Erythroblast (primary cell): ENCODE results near the gene C1QL2.

Experiments
- GATA1 ChIP-seq: IDR thresholded peaks from 2 replicates; pipeline ENCODE4 v1.6.1; 2011; ENCODE audit warnings: low read depth, mild to moderate bottlenecking, control low read depth, low read length, moderate library complexity
- POLR2A ChIP-seq: IDR thresholded peaks from 2 replicates; pipeline ENCODE4 v1.6.1; 2011; ENCODE audit warnings: mild to moderate bottlenecking, low read length

DNA sequence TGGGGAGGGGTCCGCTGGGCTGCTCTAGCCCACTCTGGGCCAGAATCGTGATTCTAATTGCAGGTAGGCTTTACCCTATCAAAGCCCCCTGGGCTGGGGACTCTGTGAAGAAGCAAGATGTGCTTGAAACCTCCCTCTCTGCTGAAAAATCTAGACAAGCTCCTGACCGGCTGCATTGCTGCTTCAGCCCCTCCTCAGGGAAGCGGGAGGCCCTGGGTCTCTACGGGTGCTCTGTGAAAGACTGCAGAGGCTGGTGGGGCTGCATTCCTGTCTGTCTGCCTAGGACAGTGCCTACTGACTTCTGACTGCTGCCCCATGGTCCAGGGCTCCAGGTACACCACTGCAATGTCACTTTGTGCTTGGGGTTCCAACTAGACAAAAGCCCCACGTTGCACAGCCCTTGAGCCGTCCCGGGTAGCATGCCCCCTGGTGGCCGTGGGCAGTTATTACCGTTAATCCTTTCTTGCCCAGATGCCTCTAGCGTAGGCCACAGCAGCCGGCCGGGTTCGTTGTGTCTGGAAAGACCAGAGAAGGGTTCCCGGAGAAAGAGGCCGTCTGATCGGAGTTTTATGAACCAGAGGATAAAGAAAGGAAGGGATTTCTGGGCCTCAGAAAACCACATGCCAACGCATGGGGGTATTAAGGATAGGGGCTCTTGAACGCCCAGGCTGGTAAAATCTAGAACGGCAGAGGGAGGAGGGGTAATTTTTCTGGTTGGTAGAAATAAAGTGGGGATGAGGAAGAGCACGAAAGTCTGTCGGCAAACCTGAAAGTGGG, 15.9 kb upstream of the C1QL2 start:
- TF ChIP-seq POLR2A (no peak), GATA1 (no peak)
